GM21825 (cell line): ENCODE measurements around the gene ZEB1.
"Not testable (repeated sequence)": the region's sequence is repeated elsewhere in the genome, so short reads cannot be mapped to it uniquely, and the experiment has no call there.

Experiments used
- ATAC-seq: cut with Tn5 transposase; IDR thresholded peaks from one replicate; pipeline ENCODE4 v1.9.1; 2021; ENCODE audit warnings: mild to moderate bottlenecking, moderate library complexity; ENCODE audit not compliant: unreplicated experiment

Gene ZEB1

GRCh38 chr10:31413325-31413724, 94.3 kb downstream of the ZEB1 start:
- no peak for ATAC-seq

DNA sequence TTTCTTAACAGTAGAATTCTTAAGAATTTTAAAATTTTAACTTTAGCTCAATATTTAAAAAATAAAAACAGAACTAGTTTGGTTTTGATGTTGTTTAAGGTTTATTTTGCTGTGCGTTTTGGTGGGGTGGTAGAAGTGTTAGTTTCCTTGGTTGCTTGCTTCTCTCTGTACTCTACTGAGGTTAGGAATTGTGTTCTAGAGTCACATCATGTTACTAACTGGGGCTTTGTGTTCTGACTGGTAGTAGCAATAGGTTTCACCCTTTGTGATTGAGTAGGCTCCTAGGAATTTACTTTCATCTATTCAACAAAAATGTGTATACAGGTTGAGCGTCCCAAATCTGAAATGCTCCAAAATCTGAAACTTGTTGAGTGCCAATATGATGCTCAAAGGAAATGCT, 99.5 kb downstream of the ZEB1 start:
- no peak for ATAC-seq

DNA sequence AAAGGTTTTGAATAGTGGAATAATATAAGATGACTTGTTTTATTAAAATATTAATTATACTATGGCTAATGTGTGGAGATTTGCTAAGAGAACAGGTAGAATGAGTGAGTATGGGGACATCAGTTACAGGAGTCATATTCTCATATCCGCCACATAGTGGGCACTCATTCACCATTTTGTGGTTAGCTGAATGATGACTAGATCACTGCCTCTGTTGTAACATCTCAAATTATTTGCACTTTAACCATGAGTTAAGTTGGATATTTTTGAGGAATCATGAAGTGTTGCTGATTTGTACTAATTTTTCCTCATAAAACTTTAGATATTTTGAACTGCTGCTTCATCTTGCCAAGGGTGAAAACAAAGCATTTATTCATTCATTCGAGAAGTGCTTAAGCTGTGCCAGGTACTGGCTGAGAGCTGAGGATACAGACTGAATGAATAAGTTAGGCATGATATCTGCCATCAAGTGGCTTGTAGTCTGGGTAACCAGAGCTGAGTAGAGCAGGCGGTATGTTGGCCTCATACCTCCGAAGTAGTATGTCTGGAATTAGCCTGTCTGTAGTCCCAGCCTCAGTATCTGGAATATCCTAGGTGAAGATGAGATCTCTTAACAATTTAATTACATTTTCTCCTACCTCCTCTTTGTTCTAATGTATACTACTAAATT, 100.5 kb downstream of the ZEB1 start:
- ATAC-seq = no peak

DNA sequence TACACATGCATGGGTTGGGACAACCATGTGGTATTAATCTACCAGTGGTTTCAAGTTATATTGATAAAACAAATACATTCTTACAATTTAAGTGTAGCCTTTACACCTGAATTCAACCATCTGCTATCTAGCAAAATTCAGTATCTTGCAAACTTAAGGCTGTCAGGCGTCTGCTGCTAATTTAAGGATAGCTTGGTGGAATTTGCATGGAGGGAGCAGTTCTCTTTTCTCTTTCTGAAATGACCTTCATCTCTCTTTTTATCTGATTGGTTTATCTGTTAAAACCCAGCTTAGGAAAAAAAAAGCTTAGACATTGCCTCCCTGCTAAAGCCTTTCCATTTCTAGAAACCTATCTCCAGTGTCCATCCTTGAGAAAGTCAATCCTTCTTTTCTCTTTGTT, 102.3 kb downstream of the ZEB1 start:
- no peak for ATAC-seq

DNA sequence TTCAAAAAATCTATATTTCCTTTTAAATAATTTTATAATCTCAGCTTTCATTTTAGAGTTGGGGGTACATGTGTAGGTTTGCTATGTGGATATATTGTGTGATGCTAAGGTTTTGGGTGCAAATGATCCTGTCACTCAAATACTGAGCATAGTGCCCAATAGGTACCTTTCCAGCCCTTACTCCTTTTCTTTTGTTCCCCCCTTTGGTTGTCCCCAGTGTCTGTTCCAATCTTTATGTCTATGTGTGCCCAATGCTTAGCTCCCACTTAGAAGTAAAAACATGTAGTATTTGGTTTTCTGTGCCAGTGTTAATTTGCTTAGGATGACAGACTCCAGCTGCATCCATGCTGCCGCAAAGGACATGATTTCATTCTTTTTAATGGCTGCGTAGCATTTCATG, 103.6 kb downstream of the ZEB1 start:
- ATAC-seq = no peak

- no peak for ATAC-seq
Measured at GRCh38 chr10:31424473-31424872, 105.5 kb downstream of the ZEB1 start.

GRCh38 chr10:31426401-31426800, 107.4 kb downstream of the ZEB1 start:
- no peak for ATAC-seq

DNA sequence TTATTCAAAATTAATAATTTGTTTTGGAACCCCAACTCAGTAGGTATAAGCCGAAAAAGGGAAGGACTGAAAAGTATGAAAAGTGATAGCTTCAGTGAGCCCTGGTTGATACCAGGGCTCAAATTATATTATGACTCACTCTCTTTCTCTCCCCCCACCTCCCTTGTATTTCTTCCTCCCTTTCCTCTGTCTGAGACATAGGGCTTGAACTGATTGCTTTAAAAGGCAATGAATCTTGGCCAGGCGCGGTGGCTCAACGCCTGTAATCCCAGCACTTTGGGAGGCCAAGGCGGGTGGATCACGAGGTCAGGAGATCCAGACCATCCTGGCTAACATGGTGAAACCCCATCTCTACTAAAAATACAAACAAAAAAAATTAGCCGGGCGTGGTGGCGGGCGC, 108.3 kb downstream of the ZEB1 start:
- not testable (repeated sequence) for ATAC-seq

- ATAC-seq = not testable (repeated sequence)
Measured at GRCh38 chr10:31428499-31428898, 109.5 kb downstream of the ZEB1 start.

- ATAC-seq = no peak
Measured at GRCh38 chr10:31431021-31431420, 112.0 kb downstream of the ZEB1 start.

DNA sequence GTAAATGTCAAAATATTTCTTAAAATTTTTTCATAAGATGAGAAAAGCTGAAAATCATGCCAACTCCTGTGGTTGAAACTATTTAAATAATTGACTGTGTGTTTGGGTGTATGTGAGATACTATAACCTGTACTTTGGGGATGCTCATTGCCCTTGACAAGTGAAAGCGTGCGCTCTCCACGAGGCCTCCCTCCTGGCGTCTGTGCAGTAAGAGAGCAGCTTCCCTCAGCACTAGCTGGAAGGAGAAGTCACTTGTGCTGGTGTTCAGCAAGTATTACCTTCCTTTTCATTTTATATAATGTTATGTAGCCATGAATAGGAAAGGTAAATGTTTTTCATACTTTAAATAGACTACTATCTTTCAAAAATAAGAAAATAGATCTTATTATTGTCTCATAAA, 118.9 kb downstream of the ZEB1 start:
- ATAC-seq = no peak

DNA sequence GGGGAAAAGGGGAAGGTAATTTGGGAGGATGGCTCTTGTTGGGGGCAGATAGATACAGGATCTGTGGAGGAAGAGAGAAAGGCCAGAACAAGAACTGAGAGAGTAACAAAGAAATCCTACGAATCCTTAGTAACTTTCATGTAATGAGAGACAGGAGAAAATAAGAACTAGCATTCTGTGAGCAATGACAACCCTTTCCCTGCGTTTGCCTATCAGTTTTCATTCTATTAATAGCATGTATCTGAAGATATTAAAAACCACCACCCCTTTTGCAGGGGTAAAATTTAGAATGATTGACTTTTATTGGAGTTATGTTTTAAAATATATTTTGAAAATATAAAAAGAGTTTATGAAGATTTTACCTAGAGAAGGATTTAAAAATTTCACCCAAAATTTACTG, 132.8 kb downstream of the ZEB1 start:
- ATAC-seq = no peak

DNA sequence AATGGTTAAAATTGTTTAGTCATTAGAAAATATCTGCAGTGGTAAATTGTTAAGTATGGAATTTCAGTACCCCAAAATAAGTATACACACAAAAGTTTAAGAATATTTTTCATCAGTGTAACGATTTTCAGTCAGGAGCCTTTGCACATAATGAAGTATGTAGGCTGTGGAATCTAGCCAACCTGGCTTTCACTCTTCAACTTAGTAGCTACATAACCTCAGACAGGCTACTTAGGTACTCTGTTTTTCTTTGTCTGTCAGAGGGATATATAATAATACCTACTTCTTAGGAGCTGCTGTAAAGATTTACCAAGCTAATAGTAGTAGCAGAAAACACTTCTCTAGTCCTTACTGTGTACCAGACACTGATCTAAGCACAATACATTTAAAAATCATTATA, 137.5 kb downstream of the ZEB1 start:
- ATAC-seq = no peak

DNA sequence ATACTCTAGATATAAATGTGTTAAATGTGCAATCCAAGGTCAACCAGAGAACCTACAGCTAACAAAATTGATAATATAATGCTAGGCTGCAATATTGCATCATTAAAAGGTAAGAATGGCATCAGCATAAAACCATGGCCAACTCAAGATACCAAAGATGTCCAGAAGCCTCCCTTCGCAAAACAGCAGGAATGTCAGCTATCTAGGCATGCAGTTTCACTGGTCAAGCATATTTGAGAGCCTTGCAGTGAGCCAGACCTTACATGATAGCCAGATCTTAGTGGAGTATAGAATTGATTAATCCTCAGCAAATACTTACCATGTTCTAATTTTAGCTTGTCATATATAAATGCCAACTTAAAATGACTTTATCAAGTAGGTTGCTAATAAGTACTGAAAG, 138.8 kb downstream of the ZEB1 start:
- no peak for ATAC-seq

DNA sequence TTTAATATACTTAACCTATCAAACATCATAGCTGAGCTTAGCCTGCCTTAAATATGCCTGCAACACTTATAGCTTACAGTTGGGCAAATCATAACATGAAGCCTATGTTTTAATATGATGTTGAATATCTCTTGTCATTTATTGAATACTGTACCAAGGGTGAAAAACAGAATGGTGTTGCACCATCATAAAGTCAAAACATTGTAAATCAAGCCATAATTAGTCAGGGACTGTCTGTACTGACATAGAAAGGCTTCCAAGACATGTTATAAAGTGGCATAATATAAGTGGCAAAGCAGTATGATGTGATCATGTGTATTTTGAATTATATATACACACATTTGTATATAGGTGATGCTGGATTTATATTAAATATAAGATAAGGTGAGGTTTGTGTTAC, 140.0 kb downstream of the ZEB1 start:
- ATAC-seq = no peak

- no peak for ATAC-seq
Measured at GRCh38 chr10:31460242-31460641, 141.2 kb downstream of the ZEB1 start.

DNA sequence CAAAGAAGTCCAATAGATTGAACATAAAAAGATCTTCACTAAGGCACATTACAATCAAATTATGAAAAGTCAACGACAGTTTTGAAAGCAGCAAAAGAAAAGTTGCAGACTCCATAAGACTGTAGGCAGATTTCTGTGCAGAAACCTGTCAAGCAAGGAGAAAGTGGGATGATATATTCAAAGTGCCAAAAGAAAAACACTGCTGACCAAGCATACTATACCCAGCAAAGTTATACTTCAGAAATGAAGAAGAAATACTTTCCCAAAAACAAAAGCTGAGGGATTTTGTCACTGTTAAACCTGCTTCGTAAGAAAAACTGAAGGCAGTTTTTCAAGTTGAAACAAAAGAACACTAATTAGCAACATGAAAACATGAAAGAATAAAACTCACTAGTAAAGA, 145.5 kb downstream of the ZEB1 start:
- ATAC-seq = no peak

- no peak for ATAC-seq
Measured at GRCh38 chr10:31466313-31466712, 147.3 kb downstream of the ZEB1 start.

DNA sequence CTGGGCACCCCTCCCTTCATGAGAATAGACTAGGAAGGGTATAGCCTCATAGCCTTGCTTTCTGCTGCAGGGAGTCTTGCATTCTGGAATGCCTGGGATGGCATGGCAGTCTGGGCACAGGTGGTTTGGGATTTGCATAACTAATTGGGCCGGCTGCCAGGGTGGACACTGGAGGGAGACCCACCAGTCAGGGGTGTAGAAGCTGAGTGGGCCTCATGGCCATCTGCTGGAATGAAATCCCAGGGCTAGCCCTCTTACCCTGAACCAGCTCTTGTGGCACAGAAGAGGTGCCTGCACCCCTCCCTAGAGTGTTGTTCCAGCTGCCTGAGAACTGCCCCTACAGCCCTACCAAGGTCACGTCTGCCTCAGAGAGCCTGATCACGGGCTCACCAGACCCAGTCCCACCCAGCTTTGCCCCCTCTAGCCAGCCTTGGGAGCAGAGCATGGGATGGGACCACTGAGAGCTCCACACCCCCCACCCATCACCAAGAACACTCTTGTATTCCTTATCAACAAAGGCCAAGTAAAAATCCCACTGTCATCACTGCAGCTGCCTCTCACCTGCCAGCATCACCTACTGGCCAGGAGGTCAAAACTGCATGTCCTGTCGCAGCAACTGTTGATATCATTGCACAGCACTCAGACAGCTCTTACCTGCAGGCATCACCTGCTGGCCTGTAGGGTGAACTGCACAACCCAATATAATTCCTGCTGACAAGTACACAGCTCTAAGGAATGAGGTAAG, 148.9 kb downstream of the ZEB1 start:
- ATAC-seq = no peak

- no peak for ATAC-seq
Measured at GRCh38 chr10:31468536-31468859, 149.5 kb downstream of the ZEB1 start.

DNA sequence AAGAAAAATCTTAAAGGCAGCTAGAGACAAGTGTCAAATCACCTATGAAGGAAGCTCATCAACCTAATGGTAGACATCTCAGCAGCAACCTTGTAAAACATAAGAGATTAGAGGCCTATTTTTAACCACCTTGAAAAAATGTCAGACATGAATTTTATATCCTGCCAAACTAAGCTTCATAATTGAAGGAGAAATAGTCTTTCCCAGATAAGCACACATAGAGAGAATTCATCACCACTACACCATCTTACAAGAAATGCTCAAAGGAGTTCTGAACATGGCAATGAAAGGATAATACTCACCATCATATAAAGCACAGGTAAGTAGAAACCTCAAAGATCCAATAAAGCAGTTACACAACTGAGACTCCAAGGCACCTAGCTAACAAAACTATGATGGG, 156.5 kb downstream of the ZEB1 start:
- ATAC-seq = no peak

- ATAC-seq = no peak
Measured at GRCh38 chr10:31476088-31476487, 157.1 kb downstream of the ZEB1 start.

DNA sequence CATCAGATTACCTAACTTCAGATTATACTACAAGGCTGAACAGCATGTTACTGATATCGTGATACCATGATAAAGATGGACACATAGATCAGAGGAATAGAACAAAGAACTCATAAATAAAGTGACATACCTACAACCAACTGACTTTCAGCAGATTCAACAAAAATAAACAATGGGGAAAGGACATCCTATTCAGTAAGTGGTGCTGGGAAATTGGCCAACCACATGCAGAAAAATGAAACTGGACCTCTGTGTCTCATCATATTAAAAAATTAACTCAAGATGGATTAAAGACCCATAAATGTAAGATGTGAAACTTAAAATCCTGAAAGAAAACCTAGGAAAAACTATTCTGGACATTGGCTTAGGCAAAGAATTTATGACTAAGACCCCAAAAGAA, 158.6 kb downstream of the ZEB1 start:
- no peak for ATAC-seq
